GM12891 (cell line): Measurements from ENCODE around the gene FAM20C.

Experiments
- DNase-seq: peaks from one replicate; pipeline ENCODE4 v3.0.0; 2011; ENCODE audit warnings: low spot score; ENCODE audit not compliant: insufficient read length
- FAIRE-seq: peaks from 2 replicates; lab custom pipeline; 2011; peaks lifted over from hg19 to GRCh38; lab: Jason Lieb, UNC
- PAX5 ChIP-seq: IDR thresholded peaks from 2 replicates; pipeline ENCODE4 v1.6.1; 2011; ENCODE audit warnings: low read length, moderate library complexity, mild to moderate bottlenecking; ENCODE audit not compliant: insufficient read depth, severe bottlenecking
- POLR2A ChIP-seq: IDR thresholded peaks from 2 replicates; pipeline ENCODE4 v1.6.1; 2011; ENCODE audit warnings: low read depth, low read length, control low read depth
- POLR2AphosphoS5 ChIP-seq: IDR thresholded peaks from 2 replicates; pipeline ENCODE4 v1.6.1; 2011; ENCODE audit warnings: low read depth, low read length, control low read depth
- POU2F2 ChIP-seq: IDR thresholded peaks from 2 replicates; pipeline ENCODE4 v1.6.1; 2011; ENCODE audit warnings: low read depth, mild to moderate bottlenecking, control low read depth, low read length, moderate library complexity
- SPI1 ChIP-seq: IDR thresholded peaks from 2 replicates; pipeline ENCODE4 v1.6.1; 2011; ENCODE audit warnings: low read depth, low read length, control low read depth
- TAF1 ChIP-seq: IDR thresholded peaks from 2 replicates; pipeline ENCODE4 v1.6.1; 2011; ENCODE audit warnings: low read depth, low read length, control low read depth

Gene FAM20C

GRCh38 chr7:183496-184292 lies 8.7 kb upstream of the FAM20C start:
- no peak for FAIRE-seq

GRCh38 chr7:184294-185264 lies 7.8 kb upstream of the FAM20C start:
- DNase-seq (no peak), FAIRE-seq (no peak)
- no peak for TF ChIP-seq PAX5
- no peak for TF ChIP-seq POLR2AphosphoS5
- no peak for TF ChIP-seq POU2F2
- no peak for TF ChIP-seq SPI1
- TF ChIP-seq TAF1: no peak
- TF ChIP-seq POLR2A: no peak

More at GRCh38 chr7:183496-184292, 8.7 kb upstream of the FAM20C start:
- TF ChIP-seq POLR2AphosphoS5: no peak
- TF ChIP-seq POLR2A: no peak
- no peak for TF ChIP-seq POU2F2
- no peak for TF ChIP-seq PAX5
- TF ChIP-seq TAF1: no peak
- no peak for TF ChIP-seq SPI1
- DNase-seq: no peak

GRCh38 chr7:186516-187113 lies 5.8 kb upstream of the FAM20C start:
- FAIRE-seq: no peak
- no peak for DNase-seq
- TF ChIP-seq POLR2A (no peak), POLR2AphosphoS5 (no peak), POU2F2 (no peak), TAF1 (no peak), PAX5 (no peak), SPI1 (no peak)

- no peak for FAIRE-seq
- no peak for DNase-seq
- TF ChIP-seq POLR2AphosphoS5: no peak
- TF ChIP-seq SPI1: no peak
- no peak for TF ChIP-seq PAX5
- TF ChIP-seq POU2F2: no peak
- TF ChIP-seq TAF1: no peak
- TF ChIP-seq POLR2A: no peak
These were observed 5.0 kb upstream of the FAM20C start for GRCh38 chr7:187227-187927.

GRCh38 chr7:188174-188573 lies 4.2 kb upstream of the FAM20C start:
- TF ChIP-seq POLR2A: no peak
- no peak for TF ChIP-seq SPI1
- TF ChIP-seq POLR2AphosphoS5: no peak
- DNase-seq (no peak), FAIRE-seq (no peak)

- FAIRE-seq (no peak), DNase-seq (no peak)
- no peak for TF ChIP-seq TAF1
- TF ChIP-seq SPI1: no peak
- TF ChIP-seq POLR2AphosphoS5: no peak
These were observed 3.5 kb upstream of the FAM20C start for GRCh38 chr7:188727-189500.

GRCh38 chr7:189719-190118 lies 2.7 kb upstream of the FAM20C start:
- FAIRE-seq: no peak
- DNase-seq: no peak
- TF ChIP-seq POU2F2: no peak
- TF ChIP-seq SPI1: no peak
- no peak for TF ChIP-seq POLR2AphosphoS5
- no peak for TF ChIP-seq TAF1
- no peak for TF ChIP-seq PAX5
- TF ChIP-seq POLR2A: no peak

GRCh38 chr7:190196-190595 lies 2.2 kb upstream of the FAM20C start:
- DNase-seq (no peak), FAIRE-seq (no peak)
- TF ChIP-seq TAF1 (no peak), POU2F2 (no peak), POLR2A (no peak), PAX5 (no peak), SPI1 (no peak), POLR2AphosphoS5 (no peak)
